Midbrain (tissue), 1 donor: ENCODE results near the gene VAMP4.
"Not testable (repeated sequence)": the region's sequence is repeated elsewhere in the genome, so short reads cannot be mapped to it uniquely, and the experiment has no call there.

ENCODE experiments used
- DNase-seq: peaks from one replicate; lab custom pipeline; 2025; lab: John Stamatoyannopoulos, UW

VAMP4 gene

GRCh38 chr1:171695772-171696171 is 46.1 kb downstream of the VAMP4 start:
- not testable (repeated sequence) for DNase-seq

- DNase-seq: not testable (repeated sequence)
Measured at GRCh38 chr1:171693541-171693940, 48.3 kb downstream of the VAMP4 start.

- DNase-seq: no peak
Measured at GRCh38 chr1:171683870-171684269, 58.0 kb downstream of the VAMP4 start.

- no peak for DNase-seq
Measured at GRCh38 chr1:171680339-171680738, 61.5 kb downstream of the VAMP4 start.

GRCh38 chr1:171676823-171677222 is 65.0 kb downstream of the VAMP4 start:
- no peak for DNase-seq

GRCh38 chr1:171674431-171675405 is 67.1 kb downstream of the VAMP4 start:
- DNase-seq: peak; percentile 59

GRCh38 chr1:171670739-171671138 is 71.1 kb downstream of the VAMP4 start:
- DNase-seq: no peak

GRCh38 chr1:171668372-171668771 is 73.5 kb downstream of the VAMP4 start:
- no peak for DNase-seq

- DNase-seq: no peak
Measured at GRCh38 chr1:171666114-171666769, 75.6 kb downstream of the VAMP4 start.

- no peak for DNase-seq
Measured at GRCh38 chr1:171664976-171665375, 76.9 kb downstream of the VAMP4 start.

GRCh38 chr1:171663854-171664575 is 77.8 kb downstream of the VAMP4 start:
- no peak for DNase-seq

GRCh38 chr1:171663036-171663853 is 78.6 kb downstream of the VAMP4 start:
- DNase-seq: no peak

- DNase-seq: no peak
Measured at GRCh38 chr1:171661076-171661650, 80.7 kb downstream of the VAMP4 start.

GRCh38 chr1:171656206-171656605 is 85.7 kb downstream of the VAMP4 start:
- not testable (repeated sequence) for DNase-seq

- no peak for DNase-seq
Measured at GRCh38 chr1:171655746-171656116, 86.1 kb downstream of the VAMP4 start.

GRCh38 chr1:171654942-171655745 is 86.7 kb downstream of the VAMP4 start:
- no peak for DNase-seq

- peak; percentile 3 for DNase-seq
Measured at GRCh38 chr1:171654201-171654941, 87.5 kb downstream of the VAMP4 start.

GRCh38 chr1:171653796-171654195 is 88.1 kb downstream of the VAMP4 start:
- no peak for DNase-seq

GRCh38 chr1:171652234-171652822 is 89.5 kb downstream of the VAMP4 start, which contains the start of gene MYOC:
Gene MYOC, minus strand, starts transcription at chr1:171652688. Its CDS starts 77 bp downstream, at chr1:171652611.
- DNase-seq: no peak
